ENCODE results near the gene KCNQ5.
"Not testable (repeated sequence)": the region's sequence is repeated elsewhere in the genome, so short reads cannot be mapped to it uniquely, and the experiment has no call there.

The KCNQ5 gene

GRCh38 chr6:73216859-73217258, 595.0 kb downstream of the KCNQ5 start:
- DNase-seq = no peak

- DNase-seq = no peak
Observed at GRCh38 chr6:73225396-73225795, 603.5 kb downstream of the KCNQ5 start, which contains the start of gene KHDC1L. Gene KHDC1L, minus strand, starts transcription at chr6:73225496. Its CDS starts 88 bp downstream, at chr6:73225408.

- DNase-seq = no peak
Observed at GRCh38 chr6:73227606-73228255, 605.9 kb downstream of the KCNQ5 start.

GRCh38 chr6:73231986-73232391, 610.1 kb downstream of the KCNQ5 start:
- DNase-seq = no peak

GRCh38 chr6:73233048-73233447, 611.2 kb downstream of the KCNQ5 start:
- DNase-seq = no peak

- not testable (repeated sequence) for DNase-seq
Observed at GRCh38 chr6:73233971-73234370, 612.1 kb downstream of the KCNQ5 start.

- DNase-seq = no peak
Observed at GRCh38 chr6:73234733-73235132, 612.9 kb downstream of the KCNQ5 start.

- DNase-seq = no peak
Observed at GRCh38 chr6:73236144-73236750, 614.4 kb downstream of the KCNQ5 start.

- DNase-seq = no peak
Observed at GRCh38 chr6:73240730-73241129, 618.9 kb downstream of the KCNQ5 start.

- no peak for DNase-seq
Observed at GRCh38 chr6:73242001-73242400, 620.1 kb downstream of the KCNQ5 start.
